ENCODE data around the gene CD247.

- TF ChIP-seq CTCF (IDR thresholded peaks at IDR 0.05) (no peak), POLR2A (IDR thresholded peaks at IDR 0.05) (no peak)
Measured at GRCh38 chr1:167489571-167490340, 28.6 kb downstream of the CD247 start.

Data from thyroid gland (tissue), 4 donors.